A172 (cell line): ENCODE results near the gene SCT. TPM values are rescaled to one million over a fixed set of nuclear protein-coding genes. Genes with fewer than 3 reads are reported as not detected.

ENCODE experiments used
- DNase-seq: peaks from one replicate; pipeline ENCODE4 v3.0.0-alpha.2; 2015; ENCODE audit warnings: low spot score
- total RNA-seq: library from RNA; depleted of rRNA; stranded (reverse); fragments of >200 nt; shearing (Covaris generic); gene quantifications from 2 replicates; pipeline ENCODE4 v1.2.3, GENCODE V29; 2014

Gene SCT
- total RNA-seq, 1 experiment from 2014 or later = not detected

DNA sequence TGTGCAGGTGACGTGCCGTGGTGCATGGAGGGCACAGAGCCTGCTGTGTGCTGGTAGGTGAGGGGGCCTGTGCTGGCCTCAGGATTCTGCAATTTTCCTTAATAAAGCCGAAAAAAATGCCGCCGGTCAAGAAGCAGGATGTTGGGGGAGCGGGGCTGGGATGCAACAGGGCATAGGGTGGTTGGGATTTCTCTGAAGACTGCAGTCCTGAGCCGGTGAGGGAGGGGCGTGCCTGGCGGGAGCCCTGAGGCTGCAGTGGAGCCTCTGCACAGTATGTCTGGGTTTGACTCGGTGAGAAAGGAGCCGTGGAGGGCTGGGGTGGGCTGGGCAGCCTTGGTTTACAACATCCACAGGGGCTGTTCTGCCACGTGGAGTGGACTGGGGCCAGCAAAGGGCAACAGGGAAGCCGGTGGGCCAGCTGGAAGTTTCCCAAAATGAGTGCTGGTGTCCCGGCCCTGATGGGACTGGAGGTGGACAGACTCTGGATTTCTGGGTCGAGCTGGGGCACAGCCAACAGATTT lies 3.6 kb downstream of the SCT start:
- no peak for DNase-seq

- DNase-seq = no peak
These were observed 5.1 kb downstream of the SCT start for GRCh38 chr11:621838-622237.

GRCh38 chr11:620935-621814 lies 5.8 kb downstream of the SCT start:
- DNase-seq = no peak

DNA sequence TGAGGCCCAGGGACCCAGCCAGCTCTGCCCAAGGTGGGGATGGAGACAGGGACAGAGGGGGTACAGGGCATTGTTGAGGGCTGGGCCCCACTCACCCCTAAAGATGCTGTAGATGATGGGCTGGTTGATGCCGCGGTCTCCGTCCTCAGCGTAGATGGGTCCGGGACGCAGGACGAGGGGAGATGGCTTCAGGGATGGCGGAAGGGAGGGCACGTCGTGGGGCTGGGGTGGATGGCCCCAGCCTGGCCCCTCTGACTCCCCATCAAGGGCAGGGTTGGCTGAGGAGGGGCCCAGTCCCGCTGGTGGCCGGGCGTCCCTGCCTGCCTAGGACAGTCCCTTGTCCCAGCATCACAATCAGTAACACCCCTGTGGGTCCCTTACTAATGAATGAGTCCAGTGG lies 6.8 kb downstream of the SCT start:
- no peak for DNase-seq

GRCh38 chr11:619628-620050 lies 7.3 kb downstream of the SCT start:
- DNase-seq = no peak

- no peak for DNase-seq
These were observed 7.9 kb downstream of the SCT start for GRCh38 chr11:618856-619627.

DNA sequence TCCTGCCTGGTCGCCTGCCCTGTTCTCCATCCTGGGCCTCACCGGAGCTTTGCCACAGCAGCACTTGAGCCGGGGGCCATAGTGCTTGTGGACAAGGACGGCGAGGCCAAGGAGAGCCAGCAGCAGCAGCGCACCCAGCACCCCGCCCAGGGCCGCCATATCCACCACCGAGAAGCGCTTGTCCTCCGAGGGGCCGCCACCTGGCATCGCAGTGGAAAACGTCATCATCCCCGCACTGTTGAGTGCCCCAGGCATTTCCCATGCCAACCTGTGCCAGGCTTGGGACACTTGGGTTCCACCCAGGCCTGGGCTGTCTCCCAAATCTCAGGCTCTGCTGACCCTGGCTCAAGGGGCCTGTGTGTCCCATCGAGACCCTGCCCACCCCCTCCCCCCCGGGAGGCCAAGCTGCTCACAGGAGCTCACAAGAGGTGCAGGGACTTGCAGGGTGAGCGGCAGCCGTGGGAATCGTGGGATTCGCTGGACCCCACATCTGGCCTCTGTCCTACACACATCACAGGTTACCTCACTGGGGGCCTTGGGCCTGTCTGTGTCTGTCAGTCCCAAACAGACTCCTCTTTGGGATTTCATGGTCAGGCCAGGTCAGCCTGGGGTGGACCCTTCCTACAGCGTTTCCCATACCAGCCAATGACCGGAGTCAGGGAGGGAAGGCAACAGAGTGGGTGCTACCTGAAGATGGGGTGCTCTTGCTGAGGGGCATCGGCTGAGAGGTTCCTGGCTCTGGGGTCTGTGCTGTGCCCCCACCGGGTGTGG lies 8.9 kb downstream of the SCT start:
- no peak for DNase-seq

DNA sequence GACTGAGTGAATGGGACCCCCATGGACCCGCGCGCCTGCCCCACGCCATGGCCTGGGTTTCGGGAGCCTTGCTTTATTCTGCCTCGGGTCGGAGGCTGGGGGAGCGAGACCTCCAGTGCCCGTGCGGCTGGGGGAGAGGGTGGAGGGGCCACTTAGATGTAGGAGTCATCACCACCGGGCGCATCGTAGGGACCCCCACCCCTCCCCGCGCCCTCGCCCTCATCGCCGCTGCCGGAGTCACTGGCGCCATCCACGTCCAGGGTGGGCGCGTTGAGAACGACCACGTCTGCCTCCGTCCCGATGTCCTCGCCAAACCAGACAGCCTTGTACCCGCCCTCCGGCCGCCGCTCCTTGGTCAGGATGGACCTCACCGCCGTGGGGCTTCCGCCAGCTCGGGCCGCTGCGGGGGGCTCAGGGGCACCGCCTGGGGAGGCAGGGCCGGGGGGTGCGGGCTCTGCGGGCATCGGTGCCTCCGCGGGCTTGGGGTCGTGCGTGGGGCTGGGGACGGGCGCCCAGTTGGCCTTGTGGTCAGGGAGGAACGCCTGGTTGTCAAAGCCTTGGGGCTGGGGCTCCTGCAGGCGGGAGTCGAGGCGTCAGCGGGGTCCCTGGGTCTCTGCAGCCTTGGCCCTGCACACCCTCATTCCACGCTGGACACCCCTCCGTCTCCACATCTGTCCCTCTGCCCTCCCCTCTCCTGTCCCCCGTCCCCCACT lies 9.6 kb downstream of the SCT start:
- no peak for DNase-seq

DNA sequence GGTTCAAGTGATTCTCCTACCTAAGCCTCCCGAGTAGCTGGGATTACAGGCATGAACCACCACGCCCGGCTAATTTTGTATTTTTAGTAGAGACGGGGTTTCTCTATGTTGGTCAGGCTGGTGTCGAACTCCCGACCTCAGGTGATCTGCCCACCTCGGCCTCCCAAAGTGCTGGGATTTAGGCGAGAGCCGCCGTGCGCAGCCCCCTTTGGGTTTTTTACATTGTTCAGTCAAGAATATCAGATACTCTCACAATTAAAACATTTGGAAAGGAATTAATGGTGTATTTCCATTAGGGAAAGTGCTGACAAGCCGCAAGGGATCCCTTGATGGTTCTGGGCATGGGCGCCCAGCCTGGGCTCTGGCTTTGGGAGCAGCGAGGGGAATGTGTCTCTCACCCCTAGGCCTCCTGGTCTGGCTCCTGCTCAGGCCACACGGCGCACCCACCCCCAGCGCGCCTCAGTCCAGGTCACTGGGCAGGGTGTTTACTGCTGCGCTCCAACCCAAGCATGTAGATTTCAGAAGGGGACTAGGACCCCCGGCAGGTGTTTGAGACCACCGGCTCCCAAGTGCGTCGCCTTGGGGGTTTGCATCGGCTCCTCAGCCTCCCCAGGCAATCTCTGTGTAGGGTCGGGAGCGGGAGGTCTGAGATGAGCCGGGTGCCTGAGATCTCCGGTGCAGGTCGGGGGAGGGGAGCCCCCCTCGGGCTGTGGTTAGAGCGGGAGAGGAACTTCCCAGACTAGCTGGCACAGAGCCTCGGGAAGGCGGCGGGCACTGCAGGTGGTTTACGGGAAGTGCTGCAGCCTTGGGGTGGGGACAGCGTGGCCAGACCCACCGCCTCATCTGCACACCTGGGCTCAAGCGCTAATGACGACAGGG lies 10.4 kb downstream of the SCT start:
- no peak for DNase-seq

DNA sequence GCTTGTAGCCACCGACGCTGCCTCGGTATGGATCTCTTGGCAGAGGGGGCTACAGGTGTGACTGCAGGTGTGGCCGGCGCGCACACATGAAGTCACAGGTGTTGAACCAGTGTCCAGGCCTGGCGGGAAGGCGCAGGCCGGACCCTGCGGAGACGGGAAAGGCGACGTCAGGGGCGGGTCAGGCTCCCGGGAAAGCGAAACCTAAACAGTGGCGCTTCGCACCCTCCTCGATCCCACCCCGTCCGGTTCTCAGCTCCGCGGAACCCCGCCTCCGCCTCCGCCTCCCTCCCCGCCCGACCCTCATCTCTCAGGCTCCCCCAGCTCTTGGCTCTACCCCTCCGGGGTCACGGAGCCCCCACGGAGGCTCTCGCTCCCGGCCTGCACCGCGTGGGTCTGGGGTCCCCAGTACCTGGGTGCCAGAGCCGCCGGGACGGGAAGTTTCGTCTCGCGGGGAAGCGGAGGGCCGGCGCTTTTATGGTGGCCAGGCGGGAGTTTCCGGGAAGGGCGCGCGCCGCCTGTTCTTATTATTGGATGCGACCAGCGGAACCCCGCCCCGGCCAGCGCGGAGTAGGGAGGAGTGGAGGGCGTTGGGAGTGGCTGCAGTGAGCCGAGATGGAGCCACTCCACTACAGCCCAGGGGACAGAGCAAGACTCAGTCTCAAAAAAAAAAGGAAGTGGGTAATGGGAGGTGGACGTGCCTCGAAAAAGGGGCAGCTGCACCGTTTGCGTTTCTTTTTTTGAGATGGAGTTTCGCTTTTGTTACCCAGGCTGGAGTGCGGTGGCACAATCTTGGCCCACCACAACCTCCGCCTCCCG lies 11.3 kb downstream of the SCT start, which contains the start of gene IRF7:
IRF7 (minus strand) TSS at position 447 of the 816 bp plus-strand sequence. CDS start 586 bp downstream, outside the sequence.
- peak; percentile 72 for DNase-seq

- DNase-seq = no peak
These were observed 12.1 kb downstream of the SCT start for GRCh38 chr11:614623-615503.

- no peak for DNase-seq
These were observed 12.9 kb downstream of the SCT start for GRCh38 chr11:614021-614622.

- no peak for DNase-seq
These were observed 13.5 kb downstream of the SCT start for GRCh38 chr11:613369-613968.

- no peak for DNase-seq
These were observed 14.1 kb downstream of the SCT start for GRCh38 chr11:612961-613300.

DNA sequence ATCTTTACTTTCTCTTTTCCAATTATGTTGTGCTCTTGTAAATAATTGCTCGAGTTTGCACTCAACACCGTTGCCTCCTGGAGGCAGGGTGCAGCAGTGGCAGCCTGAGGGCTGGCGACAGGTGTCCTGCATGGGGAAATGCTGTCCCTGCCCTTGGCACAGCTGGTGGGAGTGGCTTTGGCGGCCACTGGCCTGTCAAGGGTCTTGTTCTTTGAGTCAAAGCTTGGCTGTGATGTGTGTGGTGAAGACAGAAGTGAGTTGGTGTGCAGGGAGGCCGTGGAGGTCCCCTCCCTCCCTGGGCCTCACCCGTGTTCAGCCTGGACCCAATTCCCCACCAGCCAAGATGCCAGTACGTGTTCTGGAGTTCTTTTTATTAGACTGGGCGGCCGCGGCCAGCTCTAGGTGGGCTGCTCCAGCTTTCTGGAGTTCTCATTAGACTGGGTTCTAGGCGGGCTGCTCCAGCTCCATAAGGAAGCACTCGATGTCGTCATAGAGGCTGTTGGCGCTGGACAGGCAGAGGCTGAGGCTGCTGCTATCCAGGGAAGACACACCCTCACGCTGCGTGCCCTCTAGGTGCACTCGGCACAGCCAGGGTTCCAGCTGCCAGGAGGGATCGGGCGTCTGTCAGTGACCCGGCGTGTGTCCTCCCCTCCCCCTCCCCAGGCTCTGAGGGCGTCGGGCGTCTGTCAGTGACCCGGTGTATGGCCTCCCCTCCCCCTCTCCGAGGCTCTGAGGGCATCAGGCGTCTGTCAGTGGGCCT lies 14.6 kb downstream of the SCT start:
- peak; percentile 22 for DNase-seq
